Ammon's horn (tissue), 1 donor: ENCODE data around the gene PARD3.
A peak's percentile ranks its signal among the peaks of the same experiment; 100 is the strongest.
"Not testable (repeated sequence)": the region's sequence is repeated elsewhere in the genome, so short reads cannot be mapped to it uniquely, and the experiment has no call there.

ENCODE experiments used
- DNase-seq: peaks from one replicate; pipeline ENCODE4 v3.0.0-alpha.2; 2016; ENCODE audit warnings: low spot score

Gene PARD3

DNA sequence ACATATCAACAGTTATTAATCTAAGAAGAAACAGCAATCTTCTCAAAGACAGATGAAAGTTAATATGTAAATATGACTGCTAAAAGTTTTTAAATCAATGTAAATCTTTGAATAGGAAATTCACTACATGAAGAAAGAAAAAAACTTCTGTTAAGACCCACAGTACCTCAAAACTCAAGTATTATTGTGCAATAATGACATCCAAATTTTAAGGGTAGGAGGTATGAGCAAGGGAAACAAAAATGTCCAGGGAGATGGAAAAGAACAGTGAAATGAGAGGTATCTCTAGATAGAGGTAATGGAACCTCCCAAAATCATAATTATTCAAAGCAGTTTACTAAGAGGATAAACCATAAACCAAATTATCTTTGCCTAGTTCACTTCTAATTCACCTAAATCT, 436.8 kb downstream of the PARD3 start:
- no peak for DNase-seq

DNA sequence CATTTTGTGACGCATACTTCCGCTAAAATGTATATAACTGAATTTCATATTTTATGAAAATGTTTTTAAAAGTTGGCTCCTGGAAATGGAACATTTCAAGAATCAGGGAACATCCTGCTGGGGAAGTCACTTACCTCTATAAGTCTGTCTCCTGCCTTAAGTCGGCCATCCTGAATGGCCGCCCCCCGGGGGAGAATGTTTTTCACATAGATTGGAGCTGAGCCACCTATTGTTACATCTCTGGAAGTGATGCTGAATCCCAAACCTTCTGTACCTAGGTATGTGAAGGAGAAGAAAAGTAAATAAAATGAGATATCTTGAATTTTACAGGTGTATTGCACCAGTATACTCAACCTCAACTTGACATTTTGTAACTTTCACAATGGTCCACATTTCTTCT, 437.3 kb downstream of the PARD3 start:
- no peak for DNase-seq

DNA sequence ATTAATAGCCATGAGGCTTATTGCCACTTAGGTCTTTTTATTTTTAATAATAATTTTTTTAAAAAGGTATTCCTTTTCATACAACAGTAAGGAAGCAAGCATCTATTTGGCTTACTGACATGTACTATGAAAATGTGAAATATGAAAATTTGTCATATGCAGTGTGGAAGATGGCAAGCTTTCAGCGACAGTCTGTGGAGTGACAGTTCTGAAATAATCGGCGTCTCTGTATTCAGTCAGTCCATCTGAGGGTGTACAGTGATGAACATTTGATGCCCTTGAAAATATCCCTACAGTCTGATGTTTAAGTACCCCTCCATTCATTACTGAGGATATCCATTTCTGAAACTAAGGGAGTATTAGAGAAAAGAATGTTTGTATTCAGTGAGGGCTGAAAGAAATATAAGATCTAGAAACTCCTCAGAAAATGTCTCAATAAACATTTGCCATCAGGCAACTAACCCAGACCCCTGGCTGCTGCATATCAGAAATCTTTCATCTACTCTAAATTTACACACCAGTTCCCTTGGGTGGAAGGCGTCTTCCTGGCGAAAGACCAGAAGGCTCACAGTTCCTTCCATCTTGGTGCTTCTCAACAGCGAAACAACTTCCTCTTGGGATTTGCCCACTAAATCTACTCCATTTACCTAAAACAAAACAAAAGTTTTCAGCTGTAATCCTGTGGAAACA, 440.6 kb downstream of the PARD3 start:
- DNase-seq: peak; percentile 47

DNA sequence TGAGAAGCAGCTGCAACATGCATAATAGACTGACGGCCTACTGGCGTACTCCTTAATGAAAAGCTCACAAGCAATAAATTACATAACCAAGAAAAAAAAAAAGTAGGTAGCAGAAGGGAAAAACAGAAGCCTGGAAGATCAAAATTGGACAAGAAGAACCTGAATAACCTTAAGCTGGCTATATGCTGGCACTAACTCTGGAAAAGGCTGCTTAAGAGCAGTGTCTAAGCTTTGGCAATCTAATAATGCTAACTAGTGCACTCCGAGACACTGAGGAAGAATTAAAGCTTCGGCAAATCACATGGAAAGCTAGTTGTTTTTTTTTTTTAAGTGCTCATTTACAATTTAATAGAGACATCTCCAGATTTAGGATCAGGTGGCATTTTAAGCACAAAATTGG, 441.9 kb downstream of the PARD3 start:
- peak; percentile 11 for DNase-seq

DNA sequence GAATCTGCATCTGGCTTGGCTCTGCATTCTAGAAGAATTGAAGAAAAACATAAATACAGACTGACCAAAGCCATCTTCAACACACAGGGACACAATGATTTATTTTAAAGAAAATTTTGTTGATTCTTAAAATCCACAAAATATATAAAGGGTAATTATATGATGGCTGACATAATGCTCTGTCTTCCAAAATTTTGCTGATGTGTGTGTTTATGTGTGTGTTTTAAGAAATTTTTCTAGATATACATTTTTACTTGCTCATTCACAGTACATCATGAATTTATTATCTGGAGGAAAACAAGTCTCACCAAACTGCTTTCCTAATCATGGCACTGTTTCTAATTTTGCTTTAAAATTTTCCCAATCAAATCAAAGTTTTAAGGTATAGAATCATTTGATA, 442.6 kb downstream of the PARD3 start:
- no peak for DNase-seq

DNA sequence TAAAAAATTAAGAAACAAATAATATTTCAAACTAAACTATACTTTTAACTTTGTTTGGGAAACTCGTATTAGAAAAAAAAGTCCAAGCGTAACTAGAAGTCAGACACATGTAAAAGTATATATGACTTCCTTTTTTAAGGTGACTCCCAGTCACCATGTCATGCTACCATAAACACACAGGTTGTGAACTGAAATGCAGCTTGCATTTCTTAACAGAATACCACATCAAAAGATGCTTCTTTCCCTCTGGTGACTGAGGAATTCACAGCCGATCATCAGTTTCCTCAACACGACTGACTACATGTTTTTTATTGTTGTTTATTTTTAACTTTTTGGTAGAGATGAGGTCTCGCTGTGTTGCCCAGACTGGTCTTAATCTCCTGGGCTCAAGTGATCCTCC, 445.0 kb downstream of the PARD3 start:
- no peak for DNase-seq

DNA sequence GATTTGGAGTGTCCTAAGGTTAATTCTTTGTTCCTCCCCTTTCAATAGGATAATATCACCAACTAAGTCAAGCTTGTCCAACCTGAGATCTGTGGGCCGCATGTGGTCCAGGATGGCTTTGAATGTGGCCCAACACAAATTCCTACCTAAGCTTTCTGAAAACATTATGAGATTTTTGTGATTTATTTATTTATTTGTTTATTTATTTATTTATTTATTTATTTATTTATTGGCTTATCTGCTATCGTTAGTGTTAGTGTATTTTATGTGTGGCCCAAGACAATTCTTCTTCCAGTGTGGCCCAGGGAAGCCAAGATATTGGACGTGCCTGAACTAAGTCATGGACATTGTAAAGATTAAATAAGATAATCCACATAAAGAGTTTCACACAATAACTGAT, 446.0 kb downstream of the PARD3 start:
- DNase-seq: no peak

DNA sequence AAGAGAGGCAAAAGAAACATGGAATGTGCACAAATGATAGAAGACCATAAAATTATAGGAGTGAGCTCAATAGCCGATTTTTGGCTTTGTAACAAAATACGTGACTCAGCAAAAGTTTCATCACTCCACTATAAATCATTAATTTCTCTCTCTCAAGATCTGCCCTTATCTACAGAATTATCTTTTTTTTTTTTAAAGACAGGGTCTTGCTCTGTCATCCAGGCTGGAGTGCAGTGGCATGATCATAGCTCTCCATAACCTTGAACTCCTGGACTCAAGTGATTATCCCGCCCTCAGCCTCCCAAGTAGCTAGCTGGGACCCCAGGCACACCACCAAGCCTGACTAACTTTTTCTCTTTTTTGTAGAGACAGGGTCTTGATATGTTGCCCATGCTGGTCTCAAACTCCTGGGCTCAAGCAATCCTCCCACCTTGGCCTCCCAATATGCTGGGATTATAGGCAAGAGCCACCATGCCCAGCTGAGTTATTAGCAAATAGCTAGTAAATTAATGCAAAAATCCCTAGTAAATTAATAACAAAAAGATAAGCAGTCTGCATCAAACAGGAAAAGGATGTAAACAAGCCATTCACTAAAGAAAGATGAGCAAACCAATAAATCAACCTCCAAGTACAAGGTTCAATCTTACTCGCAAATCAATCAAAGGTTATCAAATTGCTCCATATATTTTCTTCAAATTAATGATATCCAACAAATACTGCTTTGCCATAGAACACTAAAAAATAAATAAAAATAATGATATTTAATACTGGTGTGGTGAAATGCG, 450.7 kb downstream of the PARD3 start:
- no peak for DNase-seq

DNA sequence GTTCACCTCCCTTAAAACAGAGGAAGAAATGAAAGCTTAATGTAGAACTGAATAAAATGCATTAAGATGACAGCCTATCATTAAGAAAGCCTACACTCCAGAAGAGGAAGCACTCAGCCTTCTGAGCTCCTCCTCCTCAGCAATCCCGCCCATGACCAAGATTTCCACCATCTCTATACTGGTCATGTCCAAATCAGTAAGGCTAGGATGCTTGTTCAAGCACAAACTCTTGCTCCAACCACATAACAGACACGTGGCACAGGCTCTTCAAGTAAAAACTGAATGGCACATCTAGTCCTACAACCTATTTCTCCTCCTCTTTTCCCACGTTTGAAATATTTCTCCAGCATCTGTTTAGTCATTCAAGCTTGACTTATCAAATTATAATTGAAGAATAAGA, 454.1 kb downstream of the PARD3 start:
- no peak for DNase-seq

DNA sequence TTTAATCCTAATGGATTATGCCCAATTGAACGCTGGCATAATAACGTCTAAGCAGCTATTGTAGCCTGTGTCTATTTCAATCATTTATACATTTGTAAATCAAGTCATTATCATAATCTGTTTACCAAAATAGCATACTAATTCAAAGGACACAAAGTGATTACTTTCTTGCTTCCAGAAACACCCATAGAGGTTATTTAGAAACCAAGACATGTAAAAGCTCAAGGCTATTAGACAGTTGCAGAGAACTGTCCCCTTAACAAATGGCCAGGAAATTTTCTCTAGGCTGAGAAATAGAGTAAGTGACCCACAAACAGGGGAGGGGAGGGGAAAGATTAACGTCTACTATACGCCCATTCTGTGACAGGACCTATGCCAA, 455.7 kb downstream of the PARD3 start:
- DNase-seq: no peak

DNA sequence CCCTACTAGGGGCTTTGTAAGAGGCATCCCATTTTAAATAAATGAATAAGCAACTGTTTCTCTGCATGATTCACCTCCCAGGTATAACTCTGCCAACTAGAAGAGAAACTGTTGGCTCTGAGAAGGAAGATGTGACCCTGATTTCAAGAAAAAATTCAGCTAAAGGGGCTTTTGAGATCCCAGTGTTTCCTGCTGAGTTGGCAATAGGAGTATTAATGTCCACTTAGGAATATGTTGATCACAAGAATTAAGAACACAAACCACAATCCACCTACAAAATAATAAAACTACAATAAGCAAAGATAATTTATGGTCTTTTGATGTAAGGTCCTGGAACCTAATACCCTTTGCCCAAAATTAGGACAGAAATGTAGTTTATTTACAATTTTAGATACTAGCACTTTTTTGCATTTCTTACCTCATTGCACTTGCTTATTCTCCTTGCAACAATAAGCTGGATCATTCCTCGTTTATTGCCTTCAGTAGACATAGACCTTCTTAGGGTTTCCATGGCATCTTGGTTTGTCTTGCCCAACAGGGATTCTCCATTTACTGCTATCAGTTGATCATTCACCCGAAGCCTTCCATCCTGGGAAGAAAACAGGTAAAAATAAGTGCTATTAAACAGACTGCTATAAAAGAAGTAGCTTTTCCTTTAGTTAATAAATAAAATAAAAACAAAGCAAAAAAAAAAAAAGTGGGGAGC, 456.2 kb downstream of the PARD3 start:
- DNase-seq: no peak

DNA sequence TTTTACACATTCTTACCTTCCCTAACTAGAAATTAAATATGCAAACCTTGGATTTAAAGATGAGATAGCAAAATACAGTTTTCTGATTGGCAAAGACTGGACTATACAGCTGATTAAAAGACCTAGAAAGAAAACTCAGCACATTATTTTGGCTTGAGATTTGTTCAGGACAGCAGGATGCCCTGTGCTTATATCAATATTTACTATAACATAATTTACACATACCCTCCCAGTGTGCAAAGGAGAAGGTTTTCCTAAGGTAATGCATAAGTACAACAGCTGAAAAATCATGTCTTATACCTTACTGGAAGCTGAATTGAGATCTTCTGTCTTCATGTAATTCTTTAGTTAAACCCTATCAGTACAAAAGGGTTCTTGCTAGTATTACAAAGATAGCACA, 458.6 kb downstream of the PARD3 start:
- no peak for DNase-seq

DNA sequence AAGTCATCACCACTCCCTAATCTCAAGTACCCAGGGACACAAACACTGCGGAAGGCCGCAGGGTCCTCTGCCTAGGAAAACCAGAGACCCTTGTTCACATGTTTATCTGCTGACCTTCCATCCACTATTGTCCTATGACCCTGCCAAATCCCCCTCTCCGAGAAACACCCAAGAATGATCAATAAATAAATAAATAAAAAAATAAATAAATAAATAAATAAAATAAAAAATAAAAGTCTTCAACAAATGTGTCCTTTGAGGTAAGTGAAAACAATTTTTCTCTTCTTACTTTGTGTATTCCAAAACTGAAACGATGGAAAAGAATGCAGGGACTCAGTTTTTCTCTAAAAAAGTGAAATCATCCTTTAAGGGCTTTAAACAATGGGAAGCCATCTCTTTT, 461.6 kb downstream of the PARD3 start:
- DNase-seq: not testable (repeated sequence)

DNA sequence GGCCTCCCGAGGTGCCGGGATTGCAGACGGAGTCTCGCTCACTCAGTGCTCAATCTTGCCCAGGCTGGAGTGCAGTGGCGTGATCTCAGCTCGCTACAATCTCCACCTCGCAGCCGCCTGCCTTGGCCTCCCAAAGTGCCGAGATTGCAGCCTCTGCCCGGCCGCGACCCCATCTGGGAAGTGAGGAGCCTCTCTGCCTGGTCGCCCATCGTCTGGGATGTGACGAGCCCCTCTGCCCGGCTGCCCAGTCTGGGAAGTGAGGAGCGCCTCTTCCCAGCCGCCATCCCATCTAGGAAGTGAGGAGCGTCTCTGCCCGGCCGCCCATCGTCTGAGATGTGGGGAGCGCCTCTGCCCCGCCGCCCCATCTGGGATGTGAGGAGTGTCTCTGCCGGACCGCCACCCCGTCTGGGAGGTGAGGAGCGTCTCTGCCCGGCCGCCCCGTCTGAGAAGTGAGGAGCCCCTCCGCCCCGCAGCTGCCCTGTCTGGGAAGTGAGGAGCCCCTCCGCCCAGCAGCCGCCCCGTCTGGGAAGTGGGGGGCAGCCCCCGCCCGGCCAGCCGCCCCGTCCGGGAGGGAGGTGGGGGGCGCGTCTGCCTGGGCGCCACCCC, 462.4 kb downstream of the PARD3 start:
- not testable (repeated sequence) for DNase-seq

DNA sequence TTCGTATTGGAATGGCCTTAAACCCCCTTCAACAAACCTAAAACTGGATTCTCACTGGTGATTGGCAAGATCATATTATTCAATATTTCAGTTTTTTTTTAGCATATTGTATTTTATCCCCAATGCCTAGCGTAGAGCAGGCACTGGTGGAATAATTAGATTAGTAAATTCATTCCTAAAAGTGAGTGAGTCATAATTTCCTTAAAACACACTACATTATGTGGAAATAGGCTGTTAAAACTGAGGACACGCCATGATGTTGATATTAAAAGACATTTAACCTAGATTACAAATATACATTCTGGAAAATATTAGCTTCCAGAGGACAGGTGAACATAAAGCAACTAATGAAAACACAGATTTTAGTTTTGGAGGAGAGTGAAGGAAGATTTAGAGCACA, 463.9 kb downstream of the PARD3 start:
- no peak for DNase-seq

DNA sequence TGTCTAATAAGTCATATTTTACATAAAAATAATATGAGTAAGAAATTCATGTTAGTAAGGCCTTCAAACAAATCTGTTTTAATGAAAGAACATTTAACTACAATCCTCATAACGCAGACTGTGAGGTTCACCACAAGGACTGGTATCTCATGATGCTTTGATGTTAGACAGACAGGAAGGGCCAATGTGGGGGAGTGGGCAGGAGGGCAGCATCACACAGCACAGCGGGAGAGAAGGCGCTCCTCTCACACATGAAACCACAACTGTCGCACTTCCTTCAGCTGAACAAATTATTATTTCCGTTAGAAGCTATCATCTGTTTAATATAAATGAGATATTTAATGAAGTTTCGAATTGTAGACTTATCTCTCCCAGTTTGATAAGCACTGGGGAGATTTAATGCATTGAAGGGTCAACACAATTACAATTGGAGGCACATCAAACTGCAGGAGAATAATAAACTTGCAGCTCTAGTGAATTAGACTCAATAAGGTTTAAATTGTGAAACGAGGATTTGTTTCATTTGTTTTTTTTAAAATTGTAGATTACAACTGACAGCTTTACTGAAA, 466.1 kb downstream of the PARD3 start:
- no peak for DNase-seq

DNA sequence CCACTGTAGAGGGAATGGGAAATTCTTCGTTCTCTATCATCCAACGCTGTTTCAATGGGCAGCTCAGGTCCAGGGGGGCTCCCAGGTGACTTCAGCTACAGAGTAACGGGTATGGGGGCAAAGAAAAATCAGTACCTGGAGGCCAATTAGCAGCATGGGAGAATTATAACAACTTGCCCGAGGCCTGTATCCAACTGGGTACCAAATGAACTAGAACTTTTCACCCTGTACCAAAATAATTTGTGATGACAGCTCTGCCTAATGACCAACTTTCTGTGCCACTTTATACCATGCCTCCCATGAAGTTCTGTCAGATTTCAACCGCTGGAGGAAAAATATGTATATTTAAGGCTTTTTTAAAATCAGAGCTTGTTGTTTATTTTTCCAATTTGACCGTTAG, 467.1 kb downstream of the PARD3 start:
- no peak for DNase-seq

DNA sequence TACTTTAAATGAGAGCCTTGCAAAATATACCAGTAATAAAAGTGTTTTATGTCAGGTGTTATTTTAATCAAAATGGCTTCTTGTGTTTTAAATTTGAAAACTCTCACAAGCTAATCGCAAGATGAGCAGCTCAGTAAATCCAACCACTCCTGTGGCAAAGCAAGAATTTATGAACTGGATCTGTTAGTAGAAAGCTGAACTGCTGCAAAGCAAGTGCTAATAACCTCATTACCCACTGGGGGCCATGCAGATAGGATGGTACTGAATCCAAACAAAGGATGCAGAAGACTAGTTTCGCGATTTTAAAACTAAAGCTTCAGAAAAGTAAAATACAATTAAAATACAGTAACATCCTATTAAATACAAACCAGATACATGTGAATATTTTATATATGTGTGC, 468.0 kb downstream of the PARD3 start:
- no peak for DNase-seq

DNA sequence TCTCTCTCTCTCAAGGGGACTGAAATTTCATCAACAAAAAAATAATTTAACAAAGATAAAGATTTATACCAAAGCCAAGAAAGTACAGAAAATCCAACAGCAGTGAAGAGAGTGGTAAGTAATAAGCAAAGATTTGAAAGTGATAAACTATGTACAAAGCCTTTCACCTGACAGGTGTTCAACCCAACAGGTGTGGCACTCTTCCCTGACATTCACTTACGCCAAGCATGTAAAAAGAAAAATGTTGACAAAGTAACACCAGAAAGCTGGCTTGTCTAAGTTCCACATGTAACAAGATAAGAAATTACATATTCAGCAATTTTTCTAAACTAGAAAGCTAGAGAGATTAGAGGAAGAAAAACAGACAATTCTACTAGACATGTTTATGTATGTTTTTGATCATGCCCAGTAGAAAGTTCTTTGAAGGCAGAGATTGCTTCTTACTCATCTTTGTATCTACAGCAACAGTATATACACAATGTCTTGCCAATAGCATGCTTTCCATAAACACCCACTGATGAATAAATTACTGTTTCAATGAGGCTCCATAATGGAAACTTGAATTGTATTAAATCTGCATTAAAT, 468.5 kb downstream of the PARD3 start:
- no peak for DNase-seq

DNA sequence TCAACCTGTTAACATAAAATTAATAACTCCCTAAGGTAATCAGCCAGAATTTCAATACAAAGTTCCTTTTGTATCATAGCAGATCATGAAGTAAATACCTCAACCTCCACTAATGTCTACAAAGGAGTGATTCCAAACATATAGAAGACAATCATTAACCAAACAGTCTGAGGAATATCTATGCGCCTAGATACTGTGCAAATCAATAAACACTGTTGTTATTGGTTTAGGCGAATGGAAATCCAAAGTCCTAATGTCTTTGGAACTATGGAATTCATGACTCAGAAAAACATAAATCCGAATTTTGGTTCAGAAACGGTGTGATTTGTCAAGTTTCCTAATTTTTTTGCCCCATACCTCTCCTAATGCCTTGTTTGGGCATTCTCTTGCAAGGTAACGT, 469.7 kb downstream of the PARD3 start:
- no peak for DNase-seq

DNA sequence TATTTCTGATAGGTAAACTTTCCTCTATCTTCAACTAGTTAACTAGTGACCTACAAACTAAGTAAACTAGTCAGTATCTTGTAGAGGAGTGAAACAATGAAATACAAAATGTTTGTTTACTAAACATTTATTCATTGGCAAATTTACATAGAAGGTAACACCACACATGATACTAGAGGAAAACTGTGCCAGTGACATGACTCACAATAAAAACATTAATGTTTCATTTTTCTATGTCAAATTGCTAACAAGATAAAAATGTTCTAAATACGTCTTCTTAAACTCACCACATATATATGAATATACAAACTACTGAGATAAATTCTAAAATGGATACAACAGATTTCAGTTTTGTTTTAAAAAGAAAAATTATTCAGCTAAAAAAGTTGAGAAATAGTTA, 471.3 kb downstream of the PARD3 start:
- DNase-seq: no peak

DNA sequence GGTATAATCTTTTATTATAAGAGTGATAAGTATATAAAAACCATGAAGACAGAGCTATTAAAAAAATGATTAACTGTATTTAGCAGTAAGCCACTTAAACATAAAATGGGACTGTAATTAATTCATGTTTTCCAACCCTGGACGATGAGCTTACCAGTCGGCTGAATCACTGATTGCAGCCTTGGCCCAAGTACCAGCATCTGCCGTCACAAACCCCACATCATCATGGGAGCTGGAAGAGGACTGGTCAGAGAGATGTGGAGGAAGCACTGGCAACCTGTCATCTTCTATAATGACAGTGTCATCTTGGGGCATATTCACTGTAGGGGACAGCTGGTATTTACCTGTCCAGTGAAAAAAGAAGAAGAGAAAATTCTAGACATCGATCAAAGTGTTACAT, 473.6 kb downstream of the PARD3 start:
- no peak for DNase-seq
